NCI-H2227 (cell line): ENCODE data around the gene PAQR9.

ENCODE experiments used
- DNase-seq: peaks from one replicate; lab custom pipeline; 2025; ENCODE audit not compliant: unreplicated experiment; lab: John Stamatoyannopoulos, UW

The PAQR9 gene

DNA sequence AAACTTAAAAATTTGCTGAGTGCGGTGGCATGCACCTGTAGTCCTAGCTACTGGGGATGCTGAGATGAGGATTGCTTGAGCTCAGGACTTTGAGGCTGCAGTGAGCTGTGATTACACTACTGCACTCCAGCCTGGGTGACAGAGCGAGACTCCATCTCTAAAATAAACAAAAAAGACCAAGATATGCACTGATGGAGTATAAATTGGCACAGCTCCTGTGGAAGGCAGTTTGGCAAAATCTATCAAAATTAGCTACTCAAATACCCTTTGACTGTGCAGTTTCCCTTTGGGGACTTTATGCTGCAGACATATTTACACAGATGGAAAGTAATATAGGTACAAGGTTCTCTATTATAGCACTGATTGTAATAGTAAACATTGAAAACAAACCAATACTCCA lies 19.8 kb upstream of the PAQR9 start:
- no peak for DNase-seq

DNA sequence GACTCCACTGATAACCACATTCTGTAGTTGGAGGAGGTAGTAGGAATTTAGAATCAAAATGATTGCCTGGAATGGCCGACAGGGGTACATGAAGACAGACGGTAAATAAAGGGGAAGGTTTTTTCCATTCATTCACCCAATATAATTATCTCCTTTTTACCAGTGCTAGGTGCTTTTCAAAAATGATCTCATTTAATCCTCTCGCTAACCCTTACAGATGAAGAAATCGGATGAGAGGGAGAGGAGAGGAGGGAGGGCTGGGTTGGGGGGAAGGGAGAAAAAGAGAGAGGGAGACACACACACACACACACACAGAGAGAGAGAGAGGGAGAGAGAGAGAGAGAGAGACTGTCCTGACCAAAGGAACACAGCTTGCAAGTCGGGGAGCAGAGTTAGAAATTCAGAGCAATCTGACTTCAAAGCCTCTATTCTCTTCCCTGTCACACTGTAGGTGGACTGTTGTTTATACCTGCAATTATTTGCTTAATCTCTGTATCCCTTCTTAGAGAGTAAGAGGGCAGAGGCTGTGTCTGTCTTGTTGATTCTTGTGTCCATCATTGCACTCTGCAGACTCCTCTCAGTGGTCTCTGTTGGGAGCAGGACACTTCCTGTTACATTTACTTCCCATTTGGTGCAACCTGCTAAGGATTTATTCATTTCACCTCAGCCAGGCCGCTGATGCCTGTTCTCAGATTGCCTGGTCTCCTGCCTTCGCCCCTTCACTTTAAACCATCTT lies 18.7 kb upstream of the PAQR9 start:
- peak; percentile 10 for DNase-seq

- DNase-seq, result no peak
These were observed 17.6 kb upstream of the PAQR9 start for GRCh38 chr3:142981108-142981507.

DNA sequence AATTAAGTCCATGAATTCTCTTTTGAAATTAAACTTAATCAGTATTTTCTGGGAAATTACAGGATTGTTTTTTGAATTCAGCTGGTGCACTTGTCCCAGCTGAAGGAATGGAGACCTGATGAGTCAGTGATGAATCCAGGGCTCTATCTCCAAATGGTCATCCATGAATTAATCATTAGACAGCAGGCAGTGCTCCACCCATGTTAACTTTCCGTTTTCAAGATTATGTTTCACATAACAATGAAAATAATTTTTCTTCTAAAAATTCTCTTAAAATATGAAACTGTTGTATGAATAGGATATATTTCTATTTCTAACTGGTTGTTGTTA lies 13.9 kb upstream of the PAQR9 start:
- DNase-seq, result no peak

GRCh38 chr3:142976621-142977398 lies 13.3 kb upstream of the PAQR9 start:
- no peak for DNase-seq

GRCh38 chr3:142975316-142975995 lies 12.0 kb upstream of the PAQR9 start:
- DNase-seq, result no peak

DNA sequence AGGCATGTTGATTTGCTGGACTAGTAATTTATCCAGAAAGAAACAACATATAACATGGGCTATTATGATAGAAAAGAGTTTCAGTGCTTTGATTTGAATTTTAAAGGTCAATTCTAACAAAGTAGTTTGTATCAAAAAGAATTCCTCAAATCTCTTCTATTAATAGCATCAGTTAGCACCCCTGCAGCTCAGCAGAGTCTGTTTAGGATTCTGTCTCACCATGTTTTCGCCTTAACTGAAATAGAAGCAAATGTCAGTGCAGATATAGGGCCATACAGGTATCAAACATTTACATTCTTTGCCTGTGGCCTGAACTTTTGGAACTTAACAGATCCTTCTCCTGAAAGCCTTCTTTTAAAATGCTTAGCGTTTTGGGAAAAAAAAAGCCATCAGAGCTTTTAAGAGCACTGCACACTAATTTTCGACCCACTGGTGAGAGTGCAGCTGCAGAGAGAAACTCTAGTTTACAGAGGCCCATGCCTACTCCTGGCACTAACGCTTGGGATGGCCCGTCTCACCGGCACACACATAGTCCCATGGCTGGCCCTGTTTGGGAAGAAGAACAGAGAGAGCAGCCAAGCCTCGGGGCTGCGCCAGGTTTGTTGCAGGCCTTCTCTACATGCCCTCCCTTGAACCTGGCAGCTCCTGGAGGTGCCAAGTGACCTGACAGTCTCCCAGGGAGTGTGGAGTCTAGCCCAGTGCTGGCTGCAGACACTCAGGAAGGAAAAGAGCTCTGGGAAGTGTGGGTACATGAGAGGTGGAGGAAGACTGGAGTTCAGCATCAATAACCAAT lies 9.9 kb upstream of the PAQR9 start:
- no peak for DNase-seq

DNA sequence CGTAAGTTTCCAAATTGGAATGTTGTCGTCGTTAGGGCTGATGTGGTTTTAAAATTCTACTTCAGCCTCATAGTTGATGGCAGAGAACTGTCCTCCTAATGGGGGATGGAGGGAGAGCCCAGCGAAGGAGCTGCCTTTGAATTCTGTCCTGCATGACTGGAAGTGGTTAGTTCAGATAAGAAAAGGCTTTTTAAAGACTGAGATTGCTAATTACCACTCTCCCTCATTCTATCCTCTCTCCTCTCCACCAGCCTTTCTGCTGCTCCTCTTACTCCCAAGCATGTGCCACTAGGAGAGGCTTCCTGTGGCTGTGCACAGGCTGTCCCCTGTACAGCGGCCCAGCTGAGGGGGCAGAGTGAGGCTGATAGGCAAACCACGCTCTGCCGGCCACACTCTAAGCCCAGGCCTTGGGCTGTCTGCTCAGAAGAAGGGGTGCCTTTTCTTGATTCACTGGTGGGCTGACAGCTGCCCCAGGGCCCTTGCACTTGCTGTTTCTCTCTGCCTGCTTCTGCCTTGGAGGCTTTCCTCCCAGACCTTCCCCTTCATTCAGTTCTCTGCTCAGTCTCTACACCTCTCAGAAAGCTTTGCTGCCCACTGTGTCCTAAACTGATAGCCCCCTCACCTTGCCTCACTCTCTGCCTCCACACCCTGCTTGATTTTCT lies 8.7 kb upstream of the PAQR9 start:
- DNase-seq, result no peak

- no peak for DNase-seq
These were observed 8.0 kb upstream of the PAQR9 start for GRCh38 chr3:142971431-142971830.

GRCh38 chr3:142968319-142969025 lies 5.0 kb upstream of the PAQR9 start:
- no peak for DNase-seq

GRCh38 chr3:142966808-142967207 lies 3.3 kb upstream of the PAQR9 start:
- no peak for DNase-seq

DNA sequence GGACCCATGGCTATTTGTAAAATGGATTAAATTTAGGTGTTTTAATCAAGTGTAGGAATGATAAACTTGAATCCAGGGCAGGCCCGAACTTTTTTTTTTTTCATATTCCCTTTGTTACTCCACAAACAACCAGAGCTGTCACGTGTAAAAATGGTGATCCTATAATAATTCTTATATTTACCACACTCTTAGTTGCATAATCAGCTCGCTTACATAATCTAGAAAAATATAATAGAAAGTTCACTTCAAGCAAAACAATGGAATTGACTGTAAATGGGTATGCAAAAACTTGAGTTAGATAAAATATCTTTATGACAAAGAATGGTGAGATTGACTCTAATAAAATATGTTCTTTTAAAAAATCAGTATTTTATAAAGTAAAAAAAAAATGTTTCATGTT lies 2.1 kb upstream of the PAQR9 start:
- DNase-seq, result no peak

- no peak for DNase-seq
These were observed 299 bp downstream of the PAQR9 start for GRCh38 chr3:142963234-142963515.

- peak; percentile 29 for DNase-seq
These were observed 797 bp downstream of the PAQR9 start for GRCh38 chr3:142962520-142963233.

DNA sequence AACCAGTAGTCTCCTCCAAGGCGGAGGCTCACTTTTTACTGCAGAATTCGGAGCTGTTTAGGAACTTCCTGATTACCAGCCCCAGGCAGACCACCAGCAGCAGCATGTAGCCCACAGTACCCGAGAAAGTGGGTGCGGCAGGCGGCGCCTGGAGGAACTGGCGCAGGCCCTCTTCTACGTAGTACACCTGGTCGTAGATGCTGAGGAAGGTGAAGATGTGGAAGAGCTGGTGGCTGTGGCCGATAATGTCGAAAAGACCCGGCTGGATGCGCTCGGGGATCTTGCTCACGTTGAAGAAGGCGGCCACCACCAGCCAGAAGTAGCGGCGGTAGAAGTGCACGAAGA lies 1.3 kb downstream of the PAQR9 start:
- no peak for DNase-seq

GRCh38 chr3:142961539-142961938 lies 1.9 kb downstream of the PAQR9 start:
- DNase-seq, result no peak

DNA sequence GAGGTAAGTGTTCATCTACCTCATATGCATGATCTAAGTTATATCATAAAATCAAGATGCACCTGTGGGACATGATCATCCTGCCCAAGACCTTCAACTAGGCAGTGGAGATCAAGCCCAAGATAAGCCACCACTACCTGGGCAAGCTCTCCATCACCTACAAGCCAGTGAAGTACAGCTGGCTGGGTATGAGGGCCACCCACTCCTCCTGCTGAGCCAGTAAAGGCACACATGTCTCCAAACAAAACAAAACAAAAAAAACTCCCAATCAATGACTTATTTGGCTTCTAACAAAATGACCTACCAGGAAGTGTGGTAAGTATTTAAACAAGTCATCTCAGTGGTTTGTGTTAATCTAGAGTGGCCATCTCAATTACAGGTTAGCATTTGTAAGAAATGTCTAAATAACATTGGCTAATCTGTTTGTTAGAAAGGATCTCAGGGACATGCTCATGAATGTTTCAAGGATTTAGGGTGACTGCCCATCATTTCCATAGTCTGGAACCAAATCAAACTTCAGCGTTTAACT lies 3.1 kb downstream of the PAQR9 start:
- DNase-seq, result no peak

DNA sequence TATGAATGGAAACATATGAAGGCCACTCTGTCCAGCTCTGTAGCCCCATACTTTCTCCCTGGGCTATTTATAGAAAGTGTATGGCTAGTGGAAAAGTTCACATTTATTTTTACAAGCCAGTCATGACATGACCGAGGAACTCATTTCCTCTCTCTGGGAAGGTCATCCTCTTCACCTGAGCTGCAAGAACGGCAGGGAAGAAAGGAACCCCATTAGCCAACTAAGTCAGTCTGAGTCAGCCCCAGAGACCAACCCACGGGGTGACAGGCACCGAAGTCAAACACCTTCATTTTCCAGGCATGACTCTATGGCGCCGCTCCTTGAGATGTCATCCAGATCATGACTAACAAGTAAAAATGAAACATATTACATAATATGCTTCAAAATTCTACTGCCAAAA lies 4.8 kb downstream of the PAQR9 start:
- no peak for DNase-seq

GRCh38 chr3:142953443-142953842 lies 10.0 kb downstream of the PAQR9 start:
- no peak for DNase-seq
